GM18870 (cell line): ENCODE data around the gene AK5.
"Not testable (repeated sequence)": the region's sequence is repeated elsewhere in the genome, so short reads cannot be mapped to it uniquely, and the experiment has no call there.

Experiments
- ATAC-seq: cut with Tn5 transposase; IDR thresholded peaks from one replicate; pipeline ENCODE4 v1.9.1; 2021; ENCODE audit warnings: moderate library complexity; ENCODE audit not compliant: unreplicated experiment

Gene AK5

GRCh38 chr1:77287535-77287934 is 5.7 kb downstream of the AK5 start:
- ATAC-seq, result no peak

- no peak for ATAC-seq
Measured at GRCh38 chr1:77288275-77288674, 6.5 kb downstream of the AK5 start.

- ATAC-seq, result no peak
Measured at GRCh38 chr1:77290576-77290975, 8.8 kb downstream of the AK5 start.

GRCh38 chr1:77292551-77292950 is 10.7 kb downstream of the AK5 start:
- no peak for ATAC-seq

GRCh38 chr1:77300566-77300965 is 18.7 kb downstream of the AK5 start:
- no peak for ATAC-seq

GRCh38 chr1:77303387-77303786 is 21.6 kb downstream of the AK5 start:
- ATAC-seq, result no peak

- ATAC-seq, result no peak
Measured at GRCh38 chr1:77308889-77309621, 27.2 kb downstream of the AK5 start.

GRCh38 chr1:77310924-77311323 is 29.1 kb downstream of the AK5 start:
- no peak for ATAC-seq

GRCh38 chr1:77312364-77312763 is 30.5 kb downstream of the AK5 start:
- not testable (repeated sequence) for ATAC-seq

GRCh38 chr1:77313491-77313890 is 31.7 kb downstream of the AK5 start:
- ATAC-seq, result no peak

- ATAC-seq, result no peak
Measured at GRCh38 chr1:77316006-77316405, 34.2 kb downstream of the AK5 start.

GRCh38 chr1:77316966-77317365 is 35.1 kb downstream of the AK5 start:
- no peak for ATAC-seq

GRCh38 chr1:77319036-77319705 is 37.4 kb downstream of the AK5 start:
- no peak for ATAC-seq

GRCh38 chr1:77322061-77322900 is 40.5 kb downstream of the AK5 start:
- ATAC-seq, result no peak

- ATAC-seq, result no peak
Measured at GRCh38 chr1:77333501-77333900, 51.7 kb downstream of the AK5 start.

- no peak for ATAC-seq
Measured at GRCh38 chr1:77336729-77337128, 54.9 kb downstream of the AK5 start.

GRCh38 chr1:77339326-77339725 is 57.5 kb downstream of the AK5 start:
- no peak for ATAC-seq

- ATAC-seq, result no peak
Measured at GRCh38 chr1:77341195-77341594, 59.4 kb downstream of the AK5 start.

GRCh38 chr1:77342745-77343144 is 60.9 kb downstream of the AK5 start:
- no peak for ATAC-seq

GRCh38 chr1:77347646-77348045 is 65.8 kb downstream of the AK5 start:
- no peak for ATAC-seq

GRCh38 chr1:77348549-77348948 is 66.7 kb downstream of the AK5 start:
- no peak for ATAC-seq

GRCh38 chr1:77349275-77349674 is 67.5 kb downstream of the AK5 start:
- no peak for ATAC-seq
